ENCODE data around the gene SYTL2.

Gene SYTL2

GRCh38 chr11:85712953-85713352 lies 98.0 kb downstream of the SYTL2 start:
- DNase-seq (ENCODE audit: low read depth): no peak
- no peak for TF ChIP-seq CTCF (IDR thresholded peaks at IDR 0.05; ENCODE audit: control insufficient read depth, extremely low read depth, insufficient read depth)
- H3K4me3 ChIP-seq (ENCODE audit: low read depth, low read length): no peak overlapping the region

GRCh38 chr11:85710917-85711316 lies 100.0 kb downstream of the SYTL2 start:
- no peak for TF ChIP-seq CTCF (IDR thresholded peaks at IDR 0.05; ENCODE audit: control insufficient read depth, extremely low read depth, insufficient read depth)
- DNase-seq (ENCODE audit: low read depth): no peak
- H3K4me3 ChIP-seq (ENCODE audit: low read depth, low read length): no peak overlapping the region

DNA sequence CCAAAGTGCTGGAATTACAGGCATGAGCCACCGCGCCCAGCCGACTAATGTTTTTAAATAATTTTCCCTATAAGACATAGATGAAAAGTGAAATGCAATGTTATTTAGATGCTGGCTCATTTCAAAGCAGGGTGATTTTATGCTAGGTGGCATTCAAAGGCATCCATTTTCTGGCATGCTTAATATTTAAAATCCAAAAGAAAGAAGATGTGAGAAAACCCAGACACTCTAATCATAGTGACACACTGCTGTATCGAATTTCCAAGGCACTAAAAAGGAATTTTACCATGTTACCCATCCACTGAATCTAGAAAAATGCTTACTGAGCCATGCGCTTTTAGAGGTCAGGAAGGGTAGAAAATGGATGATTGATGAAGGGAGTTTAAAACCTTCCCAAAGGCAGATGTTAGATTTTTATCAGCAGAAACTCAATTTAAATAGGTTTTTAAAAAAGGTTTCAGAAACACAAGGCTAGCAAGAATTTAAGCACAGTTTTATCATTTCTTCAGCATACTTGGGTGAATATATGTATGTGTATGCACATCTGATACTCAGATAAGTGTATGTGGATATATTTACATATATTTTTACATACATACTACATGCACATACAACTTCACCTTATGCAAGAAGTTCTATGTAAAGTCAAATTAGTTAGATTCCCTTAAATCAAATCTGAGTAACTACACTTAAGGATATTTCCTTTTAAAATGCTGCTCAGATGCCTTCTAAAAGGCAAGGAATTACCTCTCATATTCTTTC lies 100.8 kb downstream of the SYTL2 start:
- DNase-seq (ENCODE audit: low read depth): no peak
- no peak for TF ChIP-seq CTCF (IDR thresholded peaks at IDR 0.05; ENCODE audit: control insufficient read depth, extremely low read depth, insufficient read depth)
- H3K4me3 ChIP-seq (ENCODE audit: low read depth, low read length): no peak overlapping the region

DNA sequence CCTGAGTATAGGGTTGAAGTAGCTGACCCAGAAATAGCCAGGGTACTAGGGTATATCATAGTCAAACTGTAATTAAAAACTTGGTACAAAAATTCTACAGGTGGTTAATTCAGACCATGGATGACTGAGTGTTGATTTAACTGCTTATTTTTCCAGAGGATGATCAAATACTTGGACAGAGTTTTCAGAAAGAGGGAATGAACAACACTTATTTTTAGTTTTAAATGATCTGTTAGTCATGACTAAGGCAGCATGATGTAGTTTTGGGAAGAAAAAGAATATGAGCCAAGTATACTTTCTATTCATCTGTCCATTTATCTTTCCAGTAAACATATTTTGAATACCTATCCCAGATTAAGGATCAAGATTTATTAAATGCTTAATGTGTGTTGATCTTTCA lies 105.1 kb downstream of the SYTL2 start:
- TF ChIP-seq CTCF (IDR thresholded peaks at IDR 0.05; ENCODE audit: control insufficient read depth, extremely low read depth, insufficient read depth): no peak
- DNase-seq (ENCODE audit: low read depth): no peak
- H3K4me3 ChIP-seq (ENCODE audit: low read depth, low read length): no peak overlapping the region

DNA sequence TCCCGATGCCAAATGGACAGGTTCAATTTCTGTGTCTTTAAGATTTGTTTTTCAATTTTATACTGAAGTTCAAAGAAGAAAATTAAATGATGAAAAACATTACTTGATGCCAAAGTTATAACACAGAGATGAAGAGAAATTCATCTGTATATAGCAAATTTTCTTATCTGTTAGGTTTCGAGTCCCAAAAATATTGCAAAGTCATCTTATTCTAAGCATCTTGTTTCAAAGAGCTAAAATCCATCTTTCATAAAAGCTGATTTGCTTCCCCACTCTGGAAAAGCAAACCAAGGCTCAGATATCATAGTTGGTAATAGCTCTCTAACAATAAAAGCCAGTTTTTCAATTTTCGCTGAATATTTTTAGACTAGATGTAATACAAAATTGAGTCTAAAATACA lies 106.0 kb downstream of the SYTL2 start:
- no peak for DNase-seq (ENCODE audit: low read depth)
- no peak overlapping the region for H3K4me3 ChIP-seq (ENCODE audit: low read depth, low read length)
- no peak for TF ChIP-seq CTCF (IDR thresholded peaks at IDR 0.05; ENCODE audit: control insufficient read depth, extremely low read depth, insufficient read depth)

- H3K4me3 ChIP-seq (ENCODE audit: low read depth, low read length): no peak overlapping the region
- TF ChIP-seq CTCF (IDR thresholded peaks at IDR 0.05; ENCODE audit: control insufficient read depth, extremely low read depth, insufficient read depth): no peak
Measured at GRCh38 chr11:85699957-85700741, 110.8 kb downstream of the SYTL2 start.

More at GRCh38 chr11:85699957-85700741, 110.8 kb downstream of the SYTL2 start:
- no peak for DNase-seq (ENCODE audit: low read depth)

All from LNCaP clone FGC (cell line).